WI38 (cell line): ENCODE results near the gene POP4.

Experiments used
- H3K4me3 ChIP-seq: 2 replicates; pipeline ENCODE4 v1.5.1; 2011; ENCODE audit warnings: low read depth, mild to moderate bottlenecking, control low read depth, low read length
- TF ChIP-seq, protein P1 (sequence below): IDR thresholded peaks from 2 replicates; pipeline ENCODE4 v1.5.1; 2012; ENCODE audit warnings: low read depth, mild to moderate bottlenecking, control low read depth, low read length

Gene POP4

DNA sequence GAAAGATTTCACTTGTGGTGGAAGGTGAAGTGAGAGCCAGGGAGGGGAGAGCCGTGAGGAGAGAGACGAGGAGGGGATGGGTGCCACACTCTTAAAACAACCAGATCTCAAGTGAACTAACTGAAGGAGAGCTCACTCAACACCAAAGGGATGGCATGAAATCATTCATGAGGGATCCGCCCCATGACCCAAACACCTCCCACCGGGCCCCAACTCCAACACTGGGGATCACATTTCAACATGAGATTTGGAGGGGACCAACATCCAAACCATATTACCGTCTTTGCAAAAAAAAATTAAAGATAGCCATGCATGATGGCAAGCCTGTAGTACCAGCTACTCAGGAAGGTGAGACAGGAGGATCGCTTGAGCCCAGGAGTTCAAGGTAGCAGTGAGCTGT lies 34.9 kb upstream of the POP4 start:
- no peak overlapping the region for H3K4me3 ChIP-seq
- TF ChIP-seq, protein P1, sequence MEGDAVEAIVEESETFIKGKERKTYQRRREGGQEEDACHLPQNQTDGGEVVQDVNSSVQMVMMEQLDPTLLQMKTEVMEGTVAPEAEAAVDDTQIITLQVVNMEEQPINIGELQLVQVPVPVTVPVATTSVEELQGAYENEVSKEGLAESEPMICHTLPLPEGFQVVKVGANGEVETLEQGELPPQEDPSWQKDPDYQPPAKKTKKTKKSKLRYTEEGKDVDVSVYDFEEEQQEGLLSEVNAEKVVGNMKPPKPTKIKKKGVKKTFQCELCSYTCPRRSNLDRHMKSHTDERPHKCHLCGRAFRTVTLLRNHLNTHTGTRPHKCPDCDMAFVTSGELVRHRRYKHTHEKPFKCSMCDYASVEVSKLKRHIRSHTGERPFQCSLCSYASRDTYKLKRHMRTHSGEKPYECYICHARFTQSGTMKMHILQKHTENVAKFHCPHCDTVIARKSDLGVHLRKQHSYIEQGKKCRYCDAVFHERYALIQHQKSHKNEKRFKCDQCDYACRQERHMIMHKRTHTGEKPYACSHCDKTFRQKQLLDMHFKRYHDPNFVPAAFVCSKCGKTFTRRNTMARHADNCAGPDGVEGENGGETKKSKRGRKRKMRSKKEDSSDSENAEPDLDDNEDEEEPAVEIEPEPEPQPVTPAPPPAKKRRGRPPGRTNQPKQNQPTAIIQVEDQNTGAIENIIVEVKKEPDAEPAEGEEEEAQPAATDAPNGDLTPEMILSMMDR, result no peak

DNA sequence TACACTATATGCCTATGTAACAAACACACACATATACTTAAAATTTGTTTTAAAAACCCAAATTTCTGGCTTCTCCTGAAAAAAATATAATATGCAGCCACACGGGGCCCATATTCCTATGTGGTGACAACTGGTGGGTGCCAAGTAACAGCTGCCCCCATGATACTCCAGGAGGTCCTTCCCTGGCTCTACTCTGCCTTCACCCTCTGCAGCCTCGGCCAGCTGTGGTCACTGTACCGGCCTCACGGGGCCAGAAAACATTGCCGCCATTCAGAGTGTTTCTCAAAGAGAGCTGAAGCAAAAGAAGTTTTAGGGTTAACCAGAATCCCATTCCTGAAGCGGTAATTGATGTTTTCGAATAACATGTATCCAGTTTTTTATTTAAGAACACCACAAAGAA lies 32.6 kb upstream of the POP4 start:
- no peak overlapping the region for H3K4me3 ChIP-seq
- TF ChIP-seq, protein P1, result no peak

DNA sequence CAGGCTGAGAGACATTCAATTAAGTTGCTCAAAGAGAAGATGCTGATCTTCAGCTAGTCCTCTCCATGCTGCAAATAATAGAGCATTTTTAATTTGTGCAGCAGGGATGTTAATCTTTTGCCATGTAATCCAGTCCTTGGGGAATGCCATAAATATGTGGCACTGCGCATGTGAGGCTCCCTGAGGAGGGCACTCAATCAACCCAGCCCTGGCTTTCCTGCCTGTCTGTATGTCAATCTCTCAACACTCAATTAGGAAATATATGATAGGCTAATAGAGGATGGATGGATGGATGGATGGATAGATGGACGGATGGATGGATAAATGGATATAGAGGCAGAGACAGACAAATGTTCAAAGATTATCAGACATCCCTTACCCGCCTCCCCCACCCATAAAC lies 31.6 kb upstream of the POP4 start:
- H3K4me3 ChIP-seq, result no peak overlapping the region
- TF ChIP-seq, protein P1, result no peak

DNA sequence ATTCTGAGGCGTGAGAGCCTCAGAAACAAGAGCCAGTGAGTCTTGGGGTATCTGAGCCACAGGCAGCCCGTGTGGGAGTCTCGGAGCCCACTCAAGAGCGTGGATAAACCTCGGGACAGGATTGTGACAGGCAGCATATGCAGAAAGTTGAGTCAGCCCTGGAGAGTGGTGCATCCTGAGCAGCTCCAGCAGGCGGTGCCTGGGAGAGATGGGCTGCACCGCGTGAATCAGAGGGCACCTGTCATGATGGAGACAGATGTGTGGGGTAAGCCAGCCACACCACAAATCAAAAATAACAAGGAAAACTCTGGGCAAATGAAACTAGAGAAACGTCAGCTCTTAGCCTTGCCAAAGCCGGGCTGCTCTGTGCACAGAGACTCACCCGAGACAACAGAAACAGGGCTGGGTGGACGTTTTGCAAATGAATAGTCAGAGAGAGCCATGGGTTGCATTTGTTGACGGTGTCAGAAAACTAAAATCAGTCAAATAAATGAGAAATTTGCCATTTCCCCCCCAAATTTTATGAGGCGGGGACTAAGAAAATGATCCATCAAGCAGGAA lies 30.0 kb upstream of the POP4 start:
- H3K4me3 ChIP-seq, result no peak overlapping the region
- TF ChIP-seq, protein P1, result no peak

DNA sequence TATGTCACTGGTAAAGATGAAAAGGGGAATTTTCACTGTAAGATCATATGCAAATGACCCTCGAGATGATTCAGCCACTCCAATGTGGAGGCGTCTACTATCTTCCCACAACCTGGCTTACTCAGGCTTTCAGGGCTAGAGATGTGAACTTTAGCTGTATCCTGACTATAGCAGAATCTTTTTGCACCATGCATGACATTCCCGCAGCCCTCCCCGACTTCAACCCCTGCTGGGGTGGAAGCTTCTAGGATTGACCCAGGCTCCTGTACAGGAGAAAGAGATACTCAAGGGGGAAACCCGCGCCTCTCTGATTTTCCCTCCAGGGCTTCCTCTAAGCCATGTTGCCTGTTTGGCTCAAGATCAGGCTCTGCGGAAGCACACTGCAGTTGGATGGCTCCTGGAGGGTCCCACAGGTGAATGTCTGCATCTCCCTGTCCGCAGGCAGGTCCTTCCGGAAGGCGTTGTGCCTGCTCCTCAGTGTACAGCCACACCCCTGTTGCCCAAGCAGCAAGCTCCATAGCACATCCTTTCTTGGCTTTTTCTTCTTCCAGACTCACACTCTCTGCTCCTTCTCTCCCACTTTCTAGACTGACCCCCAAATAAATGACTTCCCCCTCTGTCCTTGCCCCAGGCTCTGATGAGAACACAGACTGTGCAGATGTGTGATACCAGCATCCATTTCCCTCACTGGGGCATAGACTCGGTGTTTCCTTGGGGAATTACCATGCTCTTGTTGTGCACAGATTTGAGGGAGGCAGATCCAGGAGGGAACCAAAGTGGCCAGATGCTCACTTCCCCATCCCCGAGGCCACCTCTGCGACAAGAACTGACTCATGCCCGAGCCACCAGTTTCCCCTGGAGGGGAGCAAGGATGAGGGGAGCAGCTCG lies 29.1 kb upstream of the POP4 start:
- no peak overlapping the region for H3K4me3 ChIP-seq
- TF ChIP-seq, protein P1, result no peak

DNA sequence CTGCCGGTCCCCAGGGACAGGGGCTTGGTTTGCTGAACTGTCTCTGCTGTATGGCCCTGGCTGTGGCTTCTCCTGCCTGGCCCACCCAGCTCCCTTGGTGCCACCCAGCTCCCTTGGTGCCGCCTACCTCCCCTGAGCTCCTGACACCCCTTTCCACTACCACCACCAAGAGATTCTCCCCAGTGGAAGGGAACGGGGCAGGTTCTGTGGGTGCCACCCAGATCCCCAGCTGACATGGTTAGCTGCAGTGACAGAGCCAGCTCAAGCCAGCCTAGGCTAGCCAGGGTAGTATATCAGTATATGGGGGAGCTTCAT lies 28.5 kb upstream of the POP4 start:
- H3K4me3 ChIP-seq, result no peak overlapping the region
- TF ChIP-seq, protein P1, result no peak

DNA sequence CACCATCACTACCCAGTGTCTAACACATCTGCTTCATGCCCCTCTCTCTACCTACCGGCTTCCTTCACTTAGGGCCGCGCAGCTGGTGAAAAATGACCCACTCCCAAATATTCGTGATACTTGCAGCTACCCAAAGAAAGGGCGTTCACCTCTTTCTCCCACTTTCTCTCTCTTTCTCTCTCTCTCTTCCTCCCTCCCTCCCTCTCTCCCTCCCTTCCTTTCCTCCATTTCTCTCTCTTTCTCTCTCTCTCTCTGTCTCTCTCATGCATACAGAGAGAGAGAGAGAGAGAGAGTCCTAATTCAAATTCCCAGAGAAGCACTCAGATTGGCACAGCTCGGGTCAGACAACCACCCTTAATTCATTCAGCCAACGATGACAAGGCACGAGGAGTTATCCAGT lies 27.7 kb upstream of the POP4 start:
- TF ChIP-seq, protein P1, result no peak
- H3K4me3 ChIP-seq, result no peak overlapping the region
